Measurements from ENCODE around the gene SHE.
A peak's percentile ranks its signal among the peaks of the same experiment; 100 is the strongest.

Gene SHE

GRCh38 chr1:154478013-154478412, 24.2 kb downstream of the SHE start:
- TF ChIP-seq POLR2A (IDR thresholded peaks at IDR 0.05; ENCODE audit: low read length) (no peak), GATA1 (IDR thresholded peaks at IDR 0.05; ENCODE audit: low read depth, low read length) (no peak)
- no peak for DNase-seq

- TF ChIP-seq POLR2A (IDR thresholded peaks at IDR 0.05; ENCODE audit: low read length): no peak
- no peak for TF ChIP-seq GATA1 (IDR thresholded peaks at IDR 0.05; ENCODE audit: low read depth, low read length)
- no peak for DNase-seq
Observed at GRCh38 chr1:154476791-154477190, 25.4 kb downstream of the SHE start.

GRCh38 chr1:154474802-154475201, 27.4 kb downstream of the SHE start:
- DNase-seq: no peak
- TF ChIP-seq POLR2A (IDR thresholded peaks at IDR 0.05; ENCODE audit: low read length): no peak
- TF ChIP-seq GATA1 (IDR thresholded peaks at IDR 0.05; ENCODE audit: low read depth, low read length): no peak

- no peak for TF ChIP-seq GATA1 (IDR thresholded peaks at IDR 0.05; ENCODE audit: low read depth, low read length)
- no peak for TF ChIP-seq POLR2A (IDR thresholded peaks at IDR 0.05; ENCODE audit: low read length)
- no peak for DNase-seq
Observed at GRCh38 chr1:154471304-154471703, 30.9 kb downstream of the SHE start.

GRCh38 chr1:154469844-154470560, 32.2 kb downstream of the SHE start:
- no peak for DNase-seq
- TF ChIP-seq GATA1 (IDR thresholded peaks at IDR 0.05; ENCODE audit: low read depth, low read length) (no peak), POLR2A (IDR thresholded peaks at IDR 0.05; ENCODE audit: low read length) (no peak)

GRCh38 chr1:154468535-154469250, 33.5 kb downstream of the SHE start:
- DNase-seq: no peak

GRCh38 chr1:154467434-154468102, 34.6 kb downstream of the SHE start:
- DNase-seq: no peak

More at GRCh38 chr1:154468535-154469250, 33.5 kb downstream of the SHE start:
- TF ChIP-seq POLR2A (IDR thresholded peaks at IDR 0.05; ENCODE audit: low read length) (no peak), GATA1 (IDR thresholded peaks at IDR 0.05; ENCODE audit: low read depth, low read length) (no peak)

GRCh38 chr1:154466921-154467417, 35.2 kb downstream of the SHE start:
- no peak for DNase-seq
- no peak for TF ChIP-seq POLR2A (IDR thresholded peaks at IDR 0.05; ENCODE audit: low read length)
- TF ChIP-seq GATA1 (IDR thresholded peaks at IDR 0.05; ENCODE audit: low read depth, low read length): no peak

More at GRCh38 chr1:154467434-154468102, 34.6 kb downstream of the SHE start:
- no peak for TF ChIP-seq GATA1 (IDR thresholded peaks at IDR 0.05; ENCODE audit: low read depth, low read length)
- no peak for TF ChIP-seq POLR2A (IDR thresholded peaks at IDR 0.05; ENCODE audit: low read length)

GRCh38 chr1:154466206-154466605, 36.0 kb downstream of the SHE start:
- TF ChIP-seq GATA1 (IDR thresholded peaks at IDR 0.05; ENCODE audit: low read depth, low read length): no peak
- no peak for TF ChIP-seq POLR2A (IDR thresholded peaks at IDR 0.05; ENCODE audit: low read length)
- no peak for DNase-seq

GRCh38 chr1:154465621-154466195, 36.5 kb downstream of the SHE start:
- TF ChIP-seq GATA1 (IDR thresholded peaks at IDR 0.05; ENCODE audit: low read depth, low read length): no peak
- TF ChIP-seq POLR2A (IDR thresholded peaks at IDR 0.05; ENCODE audit: low read length): no peak
- no peak for DNase-seq

GRCh38 chr1:154463512-154463990, 38.7 kb downstream of the SHE start:
- DNase-seq: peak; percentile 34 to 41
- TF ChIP-seq POLR2A (IDR thresholded peaks at IDR 0.05; ENCODE audit: low read length) (no peak), GATA1 (IDR thresholded peaks at IDR 0.05; ENCODE audit: low read depth, low read length) (no peak)

GRCh38 chr1:154460695-154461260, 41.4 kb downstream of the SHE start:
- no peak for TF ChIP-seq POLR2A (IDR thresholded peaks at IDR 0.05; ENCODE audit: low read length)
- TF ChIP-seq GATA1 (IDR thresholded peaks at IDR 0.05; ENCODE audit: low read depth, low read length): no peak
- DNase-seq: no peak

- TF ChIP-seq GATA1 (IDR thresholded peaks at IDR 0.05; ENCODE audit: low read depth, low read length): no peak
- TF ChIP-seq POLR2A (IDR thresholded peaks at IDR 0.05; ENCODE audit: low read length): no peak
- no peak for DNase-seq
Observed at GRCh38 chr1:154459080-154459479, 43.1 kb downstream of the SHE start.
